WERI-Rb-1 (cell line): ENCODE results near the gene FAM209B.
"Not testable (repeated sequence)": the region's sequence is repeated elsewhere in the genome, so short reads cannot be mapped to it uniquely, and the experiment has no call there.

Source experiments
- DNase-seq: peaks from one replicate; pipeline ENCODE4 v3.0.0-alpha.2; 2020
- H3K27ac ChIP-seq: fragments of 250-450 bp; sonication (Bioruptor Pico); 2 replicates; pipeline ENCODE4 v1.5.1; 2020; ENCODE audit warnings: mild to moderate bottlenecking, moderate library complexity
- H3K27me3 ChIP-seq: fragments of 250-450 bp; sonication (Bioruptor Pico); 2 replicates; pipeline ENCODE4 v1.5.1; 2021; ENCODE audit warnings: mild to moderate bottlenecking, low read depth, moderate library complexity; ENCODE audit not compliant: insufficient read depth, severe bottlenecking
- H3K36me3 ChIP-seq: fragments of 250-450 bp; sonication (Bioruptor Pico); 2 replicates; pipeline ENCODE4 v1.5.1; 2020; ENCODE audit warnings: mild to moderate bottlenecking, moderate library complexity
- H3K4me3 ChIP-seq: 2 replicates; pipeline ENCODE4 v1.5.1; 2011; ENCODE audit warnings: low read depth, mild to moderate bottlenecking, control low read depth, low read length
- H3K9me3 ChIP-seq: fragments of 250-450 bp; sonication (Bioruptor Pico); 2 replicates; pipeline ENCODE4 v1.5.1; 2021; ENCODE audit warnings: mild to moderate bottlenecking, moderate library complexity; ENCODE audit not compliant: severe bottlenecking
- CTCF ChIP-seq: IDR thresholded peaks from 2 replicates; pipeline ENCODE4 v1.5.1; 2011; ENCODE audit warnings: low read depth, mild to moderate bottlenecking, control low read depth, inconsistent platforms, low read length

Gene FAM209B

GRCh38 chr20:56532946-56533345 is at the start of gene FAM209B:
Gene FAM209B (plus strand): TSS chr20:56533246. CDS start chr20:56533342, 96 bp downstream.
- not testable (repeated sequence) for H3K27ac ChIP-seq, H3K9me3 ChIP-seq, DNase-seq, H3K36me3 ChIP-seq, H3K4me3 ChIP-seq
- peaks cover 26% of the 10 kb centered on the region for H3K27me3 ChIP-seq

- no peak for DNase-seq
- Histone ChIP-seq H3K4me3 (no peak overlapping the region), H3K27me3 (no peaks in the 10 kb centered on the region), H3K27ac (no peak overlapping the region), H3K9me3 (no peaks in the 10 kb centered on the region), H3K36me3 (peaks cover 52% of the 10 kb centered on the region)
- no peak for TF ChIP-seq CTCF
Observed at GRCh38 chr20:56483970-56484369, 49.1 kb upstream of the FAM209B start.

GRCh38 chr20:56487216-56487615 is 45.8 kb upstream of the FAM209B start:
- H3K27ac ChIP-seq, result no peak overlapping the region
- H3K36me3 ChIP-seq, result peaks cover 42% of the 10 kb centered on the region
- no peak overlapping the region for H3K4me3 ChIP-seq

GRCh38 chr20:56488566-56488965 is 44.5 kb upstream of the FAM209B start:
- H3K27ac ChIP-seq, result no peak overlapping the region
- TF ChIP-seq CTCF, result no peak
- H3K9me3 ChIP-seq, result no peaks in the 10 kb centered on the region
- peaks cover 42% of the 10 kb centered on the region for H3K36me3 ChIP-seq
- DNase-seq, result no peak
- H3K27me3 ChIP-seq, result no peaks in the 10 kb centered on the region
- no peak overlapping the region for H3K4me3 ChIP-seq

More at GRCh38 chr20:56487216-56487615, 45.8 kb upstream of the FAM209B start:
- TF ChIP-seq CTCF, result no peak
- no peaks in the 10 kb centered on the region for H3K9me3 ChIP-seq
- H3K27me3 ChIP-seq, result no peaks in the 10 kb centered on the region
- no peak for DNase-seq

- Histone ChIP-seq H3K36me3 (no peaks in the 10 kb centered on the region; the same call in 1 of the 2 replicates), H3K9me3 (no peaks in the 10 kb centered on the region), H3K27me3 (no peaks in the 10 kb centered on the region), H3K27ac (no peak overlapping the region), H3K4me3 (no peak overlapping the region)
- DNase-seq, result no peak
- TF ChIP-seq CTCF, result no peak
Observed at GRCh38 chr20:56501116-56501515, 31.9 kb upstream of the FAM209B start.

- Histone ChIP-seq H3K4me3 (no peak overlapping the region), H3K9me3 (no peaks in the 10 kb centered on the region), H3K36me3 (no peaks in the 10 kb centered on the region), H3K27ac (no peak overlapping the region), H3K27me3 (no peaks in the 10 kb centered on the region)
- no peak for TF ChIP-seq CTCF
- no peak for DNase-seq
Observed at GRCh38 chr20:56503916-56504315, 29.1 kb upstream of the FAM209B start.
